Melanocyte of skin (primary cell): ENCODE data around the gene SH2D3A. TPM values are rescaled to one million over a fixed set of nuclear protein-coding genes. Genes with fewer than 3 reads are reported as not detected.

Experiments used
- total RNA-seq, 2 donors: library from RNA; depleted of rRNA; stranded (reverse); fragments of >200 nt; gene quantifications; 2 replicates each; pipeline ENCODE4 v1.2.3, GENCODE V29; 2012

Gene SH2D3A
- total RNA-seq = under 1 TPM; 0.33 to 0.34 TPM

GRCh38 chr19:6767357-6768235 lies at the start of gene SH2D3A:
Gene SH2D3A (minus strand): TSS chr19:6767435. CDS start chr19:6763748, 3,687 bp downstream.

DNA sequence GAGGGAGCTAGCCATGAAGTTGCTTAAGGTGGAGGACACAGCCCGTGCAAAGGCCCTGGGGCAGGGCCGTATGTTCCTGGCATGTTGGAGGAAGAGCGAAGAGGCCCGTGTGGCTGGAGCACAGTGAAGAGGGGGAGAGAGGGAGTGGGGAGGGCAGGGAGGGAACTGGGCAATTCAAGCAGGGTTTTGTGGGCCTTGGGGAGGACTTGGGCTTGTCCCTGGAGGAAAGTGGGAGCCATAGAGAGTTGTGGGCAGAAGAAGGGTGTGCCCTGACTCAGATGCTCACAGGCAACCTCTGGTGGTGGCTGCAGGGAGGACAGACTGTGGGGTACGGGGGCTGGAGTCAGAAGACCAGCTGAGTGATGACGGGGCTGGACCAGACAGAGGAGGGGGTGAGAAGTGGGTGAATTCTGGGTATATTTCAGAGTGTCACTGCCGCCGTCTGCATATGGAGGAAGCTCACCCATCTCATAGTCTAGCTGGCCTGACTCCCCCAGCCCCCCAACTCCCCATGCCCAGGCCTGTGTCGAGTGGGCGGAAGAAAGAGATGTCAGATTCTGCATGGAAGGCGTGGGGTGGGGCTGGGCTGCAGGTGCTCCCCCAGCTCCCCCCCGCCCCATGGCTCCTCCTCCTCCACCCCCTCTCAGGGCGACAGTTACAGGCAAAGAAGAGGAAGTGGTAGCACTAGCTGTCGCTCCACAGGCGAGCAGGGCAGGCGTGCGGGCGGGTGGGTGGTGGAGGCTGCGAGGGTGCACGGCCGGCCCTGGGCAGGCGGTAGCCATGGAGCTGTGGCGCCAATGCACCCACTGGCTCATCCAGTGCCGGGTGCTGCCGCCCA lies 5.0 kb upstream of the SH2D3A start, which contains the start of gene VAV1:
Gene VAV1, plus strand, starts transcription at position 681 of the 838 bp plus-strand sequence. Its CDS starts 100 bp downstream, at position 781.

DNA sequence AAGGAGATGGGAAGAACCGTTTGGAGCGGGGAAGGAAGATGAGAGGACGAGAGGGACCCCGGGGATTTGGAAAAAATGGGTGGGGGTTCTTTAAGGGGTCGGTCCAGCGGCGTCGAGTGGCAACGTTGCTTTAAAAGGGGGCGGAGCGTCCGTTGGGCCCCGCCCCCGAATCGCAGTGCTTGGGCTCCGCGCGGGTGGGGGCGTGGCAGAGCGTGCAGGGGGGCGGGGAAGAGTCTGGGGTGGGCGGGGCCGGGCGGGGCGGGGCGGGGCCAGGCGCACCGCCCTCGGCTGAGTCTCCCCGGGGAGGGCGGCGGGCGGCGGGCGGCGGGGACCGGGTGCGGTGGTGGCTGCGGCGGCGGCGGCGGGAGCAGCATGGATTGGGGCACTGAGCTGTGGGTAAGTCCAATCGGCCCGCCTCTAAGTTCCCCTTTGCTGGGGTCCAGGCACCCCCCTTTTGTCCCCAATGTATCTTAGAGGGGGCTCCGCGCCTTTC lies 27.8 kb downstream of the SH2D3A start, which contains the start of gene TRIP10:
Gene TRIP10, plus strand, starts transcription at position 291 of the 493 bp plus-strand sequence. Its CDS starts 82 bp downstream, at position 373.

DNA sequence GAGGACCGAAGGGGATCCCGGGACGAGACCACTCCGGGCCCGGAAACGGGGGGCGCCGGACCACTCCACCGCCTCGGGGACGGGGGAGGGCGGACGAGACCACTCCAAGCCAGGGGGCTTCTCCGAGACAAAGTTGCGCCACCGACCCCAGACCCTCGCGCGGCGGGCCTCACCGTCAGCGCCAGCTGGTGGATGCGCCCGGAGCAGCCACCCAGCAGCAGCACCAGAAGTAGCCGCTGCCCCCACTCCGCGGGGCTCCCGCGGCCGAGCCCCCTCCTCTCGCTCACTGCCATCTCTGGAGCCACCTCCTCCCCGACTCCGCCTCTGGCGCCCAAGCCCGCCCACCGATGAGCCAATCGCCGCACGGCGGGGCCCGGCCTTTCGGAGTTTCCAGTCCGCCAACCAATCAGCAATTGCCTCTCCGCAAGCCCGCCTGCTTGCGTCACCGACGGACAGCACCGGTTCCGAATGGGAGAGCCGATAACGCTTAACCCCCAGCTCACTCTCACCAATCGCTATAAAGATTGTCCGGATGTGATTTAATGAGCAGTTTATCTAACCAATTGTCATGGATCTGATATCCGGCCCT lies 29.9 kb downstream of the SH2D3A start, which contains the start of gene GPR108:
Gene GPR108, minus strand, starts transcription at position 297 of the 589 bp plus-strand sequence. Its CDS starts 4 bp downstream, at position 293.

GRCh38 chr19:6720369-6721137 lies 46.7 kb downstream of the SH2D3A start, which contains the start of gene C3:
Gene C3 (minus strand): TSS chr19:6720650. CDS start chr19:6720589, 61 bp downstream.

Other genes starting within 250 kb of the SH2D3A start
- 1 to 10 TPM; 4.7 to 9.6 TPM for gene TNFSF9, start 236.4 kb downstream of the SH2D3A start, total RNA-seq
- under 1 TPM in 1 of 2 donors, not detected in 1; under 0.01 TPM for gene CD70, start 176.3 kb downstream of the SH2D3A start, total RNA-seq
- not detected for gene TNFSF14, start 97.3 kb downstream of the SH2D3A start, total RNA-seq
- gene C3, start 46.8 kb downstream of the SH2D3A start, total RNA-seq = 10 to 100 TPM in 1 of 2 donors, 1 to 10 TPM in 1; 2.0 to 58.5 TPM
- 10 to 100 TPM; 39.0 to 53.7 TPM for gene GPR108, start 29.9 kb downstream of the SH2D3A start, total RNA-seq
- gene TRIP10, start 27.8 kb downstream of the SH2D3A start, total RNA-seq = 10 to 100 TPM; 13.1 to 27.6 TPM
- gene VAV1, start 5.3 kb upstream of the SH2D3A start, total RNA-seq = not detected
- under 1 TPM in 1 of 2 donors, not detected in 1; under 0.01 TPM for gene ADGRE1, start 120.1 kb upstream of the SH2D3A start, total RNA-seq